Measurements from ENCODE around the gene MAGI2. TPM values are rescaled to one million over a fixed set of nuclear protein-coding genes. Genes with fewer than 3 reads are reported as not detected.

MAGI2 gene
- total RNA-seq, 6 experiments from 2014 or later, result 7.1 to 9.8 (median 8.5) TPM

DNA sequence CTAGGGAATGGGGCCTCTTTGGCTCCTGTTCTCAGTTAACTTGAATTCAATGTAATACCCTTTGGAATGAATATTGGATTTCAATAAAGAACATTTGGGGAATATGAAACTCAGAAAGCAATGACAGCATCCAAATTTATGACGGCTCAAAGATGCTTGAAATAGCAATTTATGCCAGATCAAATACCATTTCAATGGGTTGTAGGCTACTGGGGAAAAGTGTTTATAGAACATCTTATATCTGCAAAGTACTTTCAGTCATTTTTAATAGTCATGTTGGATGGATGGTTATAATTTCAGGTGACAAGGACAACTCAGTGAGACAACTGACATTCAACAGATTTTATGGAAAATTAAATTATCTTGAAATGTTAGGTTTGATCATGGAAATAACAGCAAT is 882.2 kb downstream of the MAGI2 start:
- H3K36me3 Mint-ChIP-seq (ENCODE audit: low read depth), result no peaks in the 10 kb centered on the region

DNA sequence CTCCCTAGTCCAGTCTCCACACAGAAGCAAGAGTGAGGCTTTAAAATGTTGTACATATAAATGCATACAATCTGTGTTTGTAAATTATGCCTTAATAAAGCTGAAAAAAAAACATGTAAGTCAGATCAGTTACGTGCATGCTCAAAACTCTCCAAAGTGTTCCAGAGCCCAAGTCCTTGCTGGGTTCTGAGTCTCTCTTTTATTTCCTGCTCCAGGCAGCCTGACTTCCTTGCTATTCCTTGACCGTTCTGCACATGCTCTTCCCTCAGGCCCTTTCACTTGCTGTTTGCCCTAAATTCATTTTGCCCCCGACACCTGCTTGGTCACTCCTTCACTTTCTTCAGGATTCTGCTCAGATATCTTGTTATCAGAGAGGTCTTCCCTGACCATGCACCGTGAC is 884.8 kb downstream of the MAGI2 start:
- Mint-ChIP-seq H3K36me3 (ENCODE audit: low read depth) (no peaks in the 10 kb centered on the region), H3K4me1 (ENCODE audit: low read depth) (no peaks in the 10 kb centered on the region)
- DNase-seq, result no peak

More for the DNA sequence above, 882.2 kb downstream of the MAGI2 start:
- DNase-seq, result no peak
- H3K27ac Mint-ChIP-seq, result no peak overlapping the region
- no peaks in the 10 kb centered on the region; the same call in 1 of the 2 replicates for H3K27me3 Mint-ChIP-seq (ENCODE audit: insufficient read depth)
- H3K9me3 Mint-ChIP-seq, result no peaks in the 10 kb centered on the region
- TF ChIP-seq, protein P1, sequence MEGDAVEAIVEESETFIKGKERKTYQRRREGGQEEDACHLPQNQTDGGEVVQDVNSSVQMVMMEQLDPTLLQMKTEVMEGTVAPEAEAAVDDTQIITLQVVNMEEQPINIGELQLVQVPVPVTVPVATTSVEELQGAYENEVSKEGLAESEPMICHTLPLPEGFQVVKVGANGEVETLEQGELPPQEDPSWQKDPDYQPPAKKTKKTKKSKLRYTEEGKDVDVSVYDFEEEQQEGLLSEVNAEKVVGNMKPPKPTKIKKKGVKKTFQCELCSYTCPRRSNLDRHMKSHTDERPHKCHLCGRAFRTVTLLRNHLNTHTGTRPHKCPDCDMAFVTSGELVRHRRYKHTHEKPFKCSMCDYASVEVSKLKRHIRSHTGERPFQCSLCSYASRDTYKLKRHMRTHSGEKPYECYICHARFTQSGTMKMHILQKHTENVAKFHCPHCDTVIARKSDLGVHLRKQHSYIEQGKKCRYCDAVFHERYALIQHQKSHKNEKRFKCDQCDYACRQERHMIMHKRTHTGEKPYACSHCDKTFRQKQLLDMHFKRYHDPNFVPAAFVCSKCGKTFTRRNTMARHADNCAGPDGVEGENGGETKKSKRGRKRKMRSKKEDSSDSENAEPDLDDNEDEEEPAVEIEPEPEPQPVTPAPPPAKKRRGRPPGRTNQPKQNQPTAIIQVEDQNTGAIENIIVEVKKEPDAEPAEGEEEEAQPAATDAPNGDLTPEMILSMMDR (IDR thresholded peaks at IDR 0.05), result no peak
- H3K4me3 Mint-ChIP-seq, result no peak overlapping the region
- peaks cover 3% of the 10 kb centered on the region for H3K4me1 Mint-ChIP-seq (ENCODE audit: low read depth)

DNA sequence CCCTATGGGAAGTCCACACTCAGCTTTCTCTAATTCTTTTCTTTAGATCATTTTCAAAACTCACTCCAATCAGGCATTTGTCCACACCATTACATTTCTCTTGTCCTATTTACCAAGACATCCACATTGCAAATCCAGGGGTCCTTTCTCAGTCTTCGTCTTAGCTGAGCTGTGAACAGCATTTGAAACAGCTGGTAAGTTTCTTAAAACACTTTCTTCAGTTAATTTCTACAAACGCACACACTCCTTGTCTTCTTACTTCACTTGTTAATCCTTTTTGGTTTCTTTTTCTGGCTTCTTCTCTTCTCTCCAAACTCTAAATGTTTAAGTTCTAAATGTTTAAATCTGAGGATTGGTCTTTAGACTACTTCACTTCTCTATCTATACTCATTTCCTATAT is 885.6 kb downstream of the MAGI2 start:
- Mint-ChIP-seq H3K4me1 (ENCODE audit: low read depth) (peaks cover 2% of the 10 kb centered on the region), H3K4me3 (no peak overlapping the region), H3K9me3 (no peaks in the 10 kb centered on the region), H3K27me3 (ENCODE audit: insufficient read depth) (no peaks in the 10 kb centered on the region), H3K27ac (no peak overlapping the region), H3K36me3 (ENCODE audit: low read depth) (no peaks in the 10 kb centered on the region)
- no peak for DNase-seq
- TF ChIP-seq, protein P1 (IDR thresholded peaks at IDR 0.05), result no peak

More for the DNA sequence above, 884.8 kb downstream of the MAGI2 start:
- Mint-ChIP-seq H3K27ac (no peak overlapping the region), H3K27me3 (ENCODE audit: insufficient read depth) (no peaks in the 10 kb centered on the region), H3K4me3 (no peak overlapping the region), H3K9me3 (no peaks in the 10 kb centered on the region)
- TF ChIP-seq, protein P1 (IDR thresholded peaks at IDR 0.05), result no peak

DNA sequence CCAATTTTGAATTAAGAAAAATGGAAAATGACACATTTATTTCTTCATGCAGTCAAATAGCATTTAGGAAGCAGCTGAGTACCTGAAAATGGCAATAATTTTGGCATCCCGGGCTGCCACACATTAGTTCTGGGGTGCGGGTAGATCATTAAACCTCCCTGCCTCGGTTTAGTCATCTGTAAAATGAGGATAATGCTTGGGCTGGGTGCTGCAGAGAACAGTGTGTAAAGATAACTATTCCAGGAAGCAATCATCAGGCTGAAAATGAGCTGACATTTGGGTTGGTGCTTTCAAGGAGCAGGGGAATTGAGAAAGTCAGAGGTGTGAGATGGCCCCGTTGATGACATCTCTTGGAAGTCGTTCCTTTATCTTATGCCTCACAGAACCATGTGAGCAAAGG is 887.7 kb downstream of the MAGI2 start:
- no peak for DNase-seq
- no peaks in the 10 kb centered on the region for H3K36me3 Mint-ChIP-seq (ENCODE audit: low read depth)
- TF ChIP-seq, protein P1 (IDR thresholded peaks at IDR 0.05), result no peak
- H3K27me3 Mint-ChIP-seq (ENCODE audit: insufficient read depth), result peaks cover 1% of the 10 kb centered on the region; the same call in 1 of the 2 replicates
- no peaks in the 10 kb centered on the region for H3K9me3 Mint-ChIP-seq
- H3K4me3 Mint-ChIP-seq, result no peak overlapping the region
- H3K27ac Mint-ChIP-seq, result no peak overlapping the region
- peaks cover 17% of the 10 kb centered on the region for H3K4me1 Mint-ChIP-seq (ENCODE audit: low read depth)

DNA sequence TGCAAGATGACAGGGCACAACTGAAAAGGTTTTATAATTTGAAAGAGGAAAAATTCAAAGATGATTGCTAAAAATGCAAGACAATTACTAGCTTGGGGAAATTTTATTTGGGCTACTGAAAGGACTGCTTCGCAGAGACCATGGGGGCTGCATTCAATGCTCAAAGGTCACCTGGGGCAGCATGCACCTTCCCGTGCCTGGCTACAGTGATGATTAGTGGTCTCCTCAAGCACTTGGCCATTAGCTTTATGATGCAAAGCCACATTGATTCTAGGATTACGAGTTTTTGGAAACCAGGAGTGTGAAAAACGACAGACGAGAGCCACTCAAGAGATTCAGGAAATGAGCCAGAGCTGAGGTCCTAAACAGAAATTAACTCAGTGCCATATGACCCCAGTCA is 890.3 kb downstream of the MAGI2 start:
- H3K36me3 Mint-ChIP-seq (ENCODE audit: low read depth), result no peaks in the 10 kb centered on the region
- DNase-seq, result no peak
- TF ChIP-seq, protein P1 (IDR thresholded peaks at IDR 0.05), result no peak
- H3K4me1 Mint-ChIP-seq (ENCODE audit: low read depth), result peaks cover 17% of the 10 kb centered on the region
- no peaks in the 10 kb centered on the region for H3K9me3 Mint-ChIP-seq
- H3K27me3 Mint-ChIP-seq (ENCODE audit: insufficient read depth), result peaks cover 1% of the 10 kb centered on the region; the same call in 1 of the 2 replicates
- H3K4me3 Mint-ChIP-seq, result no peak overlapping the region
- H3K27ac Mint-ChIP-seq, result no peak overlapping the region

DNA sequence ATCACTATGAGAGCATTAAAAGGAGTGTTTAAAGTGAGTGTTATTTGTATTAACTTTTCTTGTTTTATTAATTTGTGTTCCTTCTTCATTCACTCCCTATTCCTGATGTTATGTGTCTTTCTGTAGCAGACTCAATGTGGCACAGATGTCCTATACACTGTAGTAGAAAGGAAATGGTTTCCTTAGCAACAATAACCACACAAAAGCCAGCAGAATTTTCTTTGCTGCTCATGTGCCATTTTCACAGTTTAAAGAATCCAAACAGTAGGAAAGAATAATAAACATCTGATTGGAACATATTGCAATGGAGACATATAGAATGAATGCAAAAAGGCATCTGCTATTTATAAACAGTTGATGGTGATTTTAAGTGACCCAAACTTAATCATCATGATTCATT is 891.3 kb downstream of the MAGI2 start:
- H3K9me3 Mint-ChIP-seq, result no peaks in the 10 kb centered on the region
- H3K36me3 Mint-ChIP-seq (ENCODE audit: low read depth), result no peaks in the 10 kb centered on the region
- no peak for DNase-seq
- peaks cover 1% of the 10 kb centered on the region; the same call in 1 of the 2 replicates for H3K27me3 Mint-ChIP-seq (ENCODE audit: insufficient read depth)
- H3K27ac Mint-ChIP-seq, result no peak overlapping the region
- peaks cover 17% of the 10 kb centered on the region for H3K4me1 Mint-ChIP-seq (ENCODE audit: low read depth)
- no peak overlapping the region for H3K4me3 Mint-ChIP-seq
- TF ChIP-seq, protein P1 (IDR thresholded peaks at IDR 0.05), result no peak

All from HFFc6 (cell line).